H1 (cell line): Measurements from ENCODE around the gene RRAS2. TPM values are rescaled to one million over a fixed set of nuclear protein-coding genes. Genes with fewer than 3 reads are reported as not detected.

ENCODE experiments used
- CTCF ChIA-PET: fragments of 300-600 bp; sonication (Branson Sonifier 250); formaldehyde crosslinking; loops from one replicate; lab custom pipeline; 2021; ENCODE audit not compliant: partially characterized antibody; lab: Charles Lee
- POLR2A ChIA-PET: fragments of 300-600 bp; sonication (Branson Sonifier 250); formaldehyde crosslinking; loops from one replicate; lab custom pipeline; 2021; ENCODE audit warnings: inconsistent platforms; ENCODE audit not compliant: partially characterized antibody; lab: Charles Lee
- DNase-seq, 2 experiments: peaks; one replicate each; pipeline versions ENCODE4 v3.0.0 to v3.0.0-alpha.2; 2010 to 2022; ENCODE audit warnings: low spot score in 2 of 2, low read depth in 1 of 2, mixed read lengths in 1 of 2
- FAIRE-seq: peaks from 2 replicates; lab custom pipeline; 2011; peaks lifted over from hg19 to GRCh38; lab: Jason Lieb, UNC
- H2AFZ ChIP-seq: 2 replicates; pipeline ENCODE4 v1.8.1; 2012; ENCODE audit warnings: low read length, inconsistent platforms
- H2AK5ac ChIP-seq: 2 replicates; pipeline ENCODE4 v1.6.1; 2013; ENCODE audit warnings: low read depth, low read length
- H2BK120ac ChIP-seq: replicated peaks from 2 replicates; pipeline ENCODE3; 2013; ENCODE audit warnings: low read depth, low read length, inconsistent platforms
- H2BK12ac ChIP-seq: 2 replicates; pipeline ENCODE4 v1.6.1; 2013; ENCODE audit warnings: low read depth, low read length
- H2BK15ac ChIP-seq: 2 replicates; pipeline ENCODE4 v1.6.1; 2013; ENCODE audit warnings: low read length
- H2BK20ac ChIP-seq: 2 replicates; pipeline ENCODE4 v1.6.1; 2013; ENCODE audit warnings: low read length
- H2BK5ac ChIP-seq: 2 replicates; pipeline ENCODE4 v1.6.1; 2013; ENCODE audit warnings: low read depth, low read length
- H3K14ac ChIP-seq: 2 replicates; pipeline ENCODE4 v1.6.1; 2013; ENCODE audit warnings: inconsistent platforms; ENCODE audit not compliant: insufficient read length
- H3K18ac ChIP-seq: 2 replicates; pipeline ENCODE4 v1.6.1; 2013; ENCODE audit warnings: low read length; ENCODE audit errors: extremely low read depth
- H3K23ac ChIP-seq: 2 replicates; pipeline ENCODE4 v1.6.1; 2013; ENCODE audit warnings: inconsistent platforms; ENCODE audit not compliant: insufficient read length
- H3K23me2 ChIP-seq: 2 replicates; pipeline ENCODE4 v1.6.1; 2013; ENCODE audit warnings: low read depth, low read length
- H3K27ac ChIP-seq: 2 replicates; pipeline ENCODE4 v1.6.1; 2011; ENCODE audit warnings: low read depth, low read length, inconsistent platforms
- H3K27me3 ChIP-seq, 4 experiments: replicated peaks in 1 of 4; 1 replicate in 1 of 4; 2 replicates in 3 of 4; pipeline versions ENCODE4 v1.6.1 to v1.8.1; 2011 to 2013; ENCODE audit warnings: low read length in 3 of 4, mild to moderate bottlenecking in 3 of 4, inconsistent platforms in 2 of 4, mixed read lengths in 2 of 4, moderate library complexity in 1 of 4; ENCODE audit not compliant: control insufficient read depth in 3 of 4, insufficient read depth in 3 of 4; ENCODE audit errors: extremely low read depth in 1 of 4
- H3K36me3 ChIP-seq, 4 experiments: 2 replicates each; pipeline versions ENCODE4 v1.6.1 to v1.8.1; 2011 to 2013; ENCODE audit warnings: mild to moderate bottlenecking in 4 of 4, low read length in 3 of 4, moderate library complexity in 2 of 4, control low read depth in 1 of 4, inconsistent platforms in 1 of 4; ENCODE audit not compliant: insufficient read depth in 4 of 4, control insufficient read depth in 2 of 4
- H3K4ac ChIP-seq: replicated peaks from 2 replicates; pipeline ENCODE3; 2013; ENCODE audit warnings: low read length, low read depth, mixed read lengths, inconsistent platforms; ENCODE audit not compliant: insufficient read length
- H3K4me1 ChIP-seq, 4 experiments: replicated peaks in 1 of 4; 1 replicate in 1 of 4; 2 replicates in 3 of 4; pipeline versions ENCODE4 v1.6.1 to v1.8.1; 2011 to 2013; ENCODE audit warnings: low read length in 3 of 4, inconsistent platforms in 2 of 4, mixed read lengths in 1 of 4; ENCODE audit not compliant: insufficient read depth in 4 of 4, control insufficient read depth in 3 of 4
- H3K4me2 ChIP-seq, 2 experiments: 2 replicates each; pipeline versions ENCODE4 v1.6.1 to v1.8.1; 2011 to 2013; ENCODE audit warnings: low read depth in 2 of 2, low read length in 2 of 2, control low read depth in 1 of 2, inconsistent platforms in 1 of 2, mild to moderate bottlenecking in 1 of 2; ENCODE audit not compliant: insufficient read depth in 1 of 2
- H3K4me3 ChIP-seq, 4 experiments: fragments of 200-600, 300-600 bp in 1 of 4; sonication (generic), shearing (Covaris generic), sonication (Bioruptor Twin) in 1 of 4; 2 replicates each; pipeline versions ENCODE4 v1.5.1 to v1.8.1; 2011 to 2016; ENCODE audit warnings: low read length in 4 of 4, low read depth in 3 of 4, control low read depth in 2 of 4, inconsistent platforms in 2 of 4, mild to moderate bottlenecking in 2 of 4, mixed read lengths in 1 of 4, moderate library complexity in 1 of 4; ENCODE audit not compliant: insufficient read depth in 2 of 4; ENCODE audit errors: extremely low read depth in 1 of 4
- H3K56ac ChIP-seq: replicated peaks from 2 replicates; pipeline ENCODE3; 2013; ENCODE audit warnings: low read depth, mild to moderate bottlenecking, mixed read lengths, low read length, inconsistent platforms; ENCODE audit not compliant: insufficient read length
- H3K79me1 ChIP-seq: 2 replicates; pipeline ENCODE4 v1.6.1; 2013; ENCODE audit warnings: low read depth, low read length, control low read depth
- H3K79me2 ChIP-seq, 2 experiments: 2 replicates each; pipeline versions ENCODE4 v1.6.1 to v1.8.1; 2012 to 2013; ENCODE audit warnings: low read length in 2 of 2, mild to moderate bottlenecking in 2 of 2, inconsistent platforms in 1 of 2; ENCODE audit not compliant: insufficient read depth in 2 of 2, control insufficient read depth in 1 of 2
- H3K9ac ChIP-seq, 4 experiments: replicated peaks in 1 of 4; 1 replicate in 1 of 4; 2 replicates in 3 of 4; pipeline versions ENCODE4 v1.6.1 to v1.8.1; 2011 to 2013; ENCODE audit warnings: low read depth in 3 of 4, low read length in 3 of 4, control low read depth in 2 of 4, mild to moderate bottlenecking in 2 of 4, moderate library complexity in 2 of 4, inconsistent platforms in 1 of 4; ENCODE audit errors: extremely low read depth in 1 of 4
- H3K9me3 ChIP-seq, 2 experiments: 2 replicates each; pipeline versions ENCODE4 v1.6.1 to v1.8.1; 2012 to 2013; ENCODE audit warnings: mild to moderate bottlenecking in 2 of 2, moderate library complexity in 2 of 2, control low read depth in 1 of 2, inconsistent platforms in 1 of 2, low read depth in 1 of 2, low read length in 1 of 2, mixed read lengths in 1 of 2; ENCODE audit not compliant: insufficient read depth in 2 of 2
- H4K20me1 ChIP-seq, 2 experiments: replicated peaks in 1 of 2; 2 replicates each; pipeline versions ENCODE3 to v1.8.1; 2011 to 2013; ENCODE audit warnings: inconsistent platforms in 2 of 2, low read length in 2 of 2, mild to moderate bottlenecking in 1 of 2; ENCODE audit not compliant: insufficient read depth in 2 of 2, control insufficient read depth in 1 of 2
- H4K5ac ChIP-seq: 2 replicates; pipeline ENCODE4 v1.6.1; 2013; ENCODE audit warnings: low read length, low read depth, mixed read lengths, inconsistent platforms; ENCODE audit not compliant: insufficient read length
- H4K8ac ChIP-seq: 2 replicates; pipeline ENCODE4 v1.8.0; 2013; ENCODE audit warnings: mild to moderate bottlenecking, moderate library complexity, low read length, inconsistent platforms; ENCODE audit not compliant: insufficient read depth; ENCODE audit errors: extremely low read depth
- H4K91ac ChIP-seq: replicated peaks from 2 replicates; pipeline ENCODE3; 2013; ENCODE audit warnings: low read length, mixed read lengths, inconsistent platforms; ENCODE audit not compliant: insufficient read length
- KDM1A ChIP-seq: fragments of 200-600, 300-600 bp; sonication (generic); IDR thresholded peaks from 2 replicates; pipeline ENCODE4 v1.7.1; 2016; ENCODE audit warnings: mild to moderate bottlenecking, low read length, borderline replicate concordance
- WGBS, 2 experiments: shearing (Covaris generic) in 1 of 2; methylation state at CpG; one replicate each; pipeline versions ENCODE4 v1.1.6 to v1.1.7; 2013 to 2015; ENCODE audit warnings: low lambda C conversion rate in 2 of 2, mixed read lengths in 2 of 2, inconsistent platforms in 1 of 2, low coverage in 1 of 2, missing lambda C conversion rate in 1 of 2; ENCODE audit not compliant: insufficient replicate concordance in 2 of 2, insufficient coverage in 1 of 2, insufficient read length in 1 of 2; ENCODE audit errors: extremely low coverage in 1 of 2, missing lambda C conversion rate in 1 of 2; 5-methylcytosine and 5-hydroxymethylcytosine counted together
- polyA plus RNA-seq, 7 experiments: library from polyadenylated mRNA; depleted of rRNA in 3 of 7; stranded (reverse) in 5 of 7; unstranded in 2 of 7; fragments of >200 nt in 5 of 7; fragments of 200-250 nt in 2 of 7; gene quantifications; 1 replicate in 5 of 7; 2 replicates in 1 of 7; 4 replicates in 1 of 7; pipeline versions ENCODE4 v1.2.1 to v1.2.3, GENCODE V29; 2011 to 2013; ENCODE audit warnings: missing spikeins in 2 of 7, mixed read lengths in 2 of 7
- total RNA-seq: library from RNA; stranded (reverse); fragmentation: NEBNext Ultra II Directional; extraction: Animal tissue kit (Norgen Biotek cat#: 25700); gene quantifications from 2 replicates; pipeline ENCODE4 v1.2.1, GENCODE V29; 2021
- TF ChIP-seq, protein P1 (sequence below): IDR thresholded peaks from 2 replicates; pipeline ENCODE4 v1.6.1; 2012; ENCODE audit warnings: inconsistent platforms
- TF ChIP-seq, protein P2 (sequence below): IDR thresholded peaks from 2 replicates; pipeline ENCODE4 v1.6.1; 2012; ENCODE audit warnings: inconsistent platforms

The RRAS2 gene
- total and polyA plus RNA-seq, 2 of the 8 experiments (the other 6 are each of a cell fraction or from before 2014, with no cell fraction given), result 72.3 to 234 TPM

DNA sequence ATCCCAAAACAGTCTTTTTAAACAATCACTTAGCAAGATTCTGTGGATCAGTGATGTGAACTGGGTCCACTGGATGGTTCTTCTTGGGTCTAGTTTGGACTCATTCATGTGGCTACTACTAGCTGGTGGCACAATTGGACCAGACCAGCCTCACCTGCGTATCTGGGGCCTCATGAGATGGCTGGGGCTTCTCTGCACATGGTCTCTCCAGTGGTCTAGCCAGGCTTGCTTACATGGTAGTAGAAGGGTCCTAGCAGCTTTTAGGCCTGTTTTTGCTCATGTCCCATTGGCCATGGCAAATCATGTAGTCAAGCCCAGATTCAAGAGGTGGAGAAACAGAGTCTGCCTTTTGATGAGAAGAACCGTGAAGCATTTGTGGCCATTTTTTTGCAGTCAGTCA is 94.0 kb downstream of the RRAS2 start:
- POLR2A ChIA-PET, result interaction anchor here (2.1 to 4.1 kb wide), 2 partner anchors 9 to 10 kb away, joined by 16 to 22 read pairs; no protein-coding TSS in a partner anchor
- FAIRE-seq, result no peak
- 89% methylated on average over 2 of the region's 2 CpGs; no CpG with 5 or more reads in 1 of the 2 experiments for WGBS, 2 experiments

More for the DNA sequence above, 94.0 kb downstream of the RRAS2 start:
- Histone ChIP-seq H3K4me2 (no peak overlapping the region), H3K4ac (no peak overlapping the region), H3K27ac (no peak overlapping the region), H3K23ac (no peak overlapping the region), H3K9ac (no peak overlapping the region), H2BK120ac (no peak overlapping the region), H3K9me3 (peaks cover 15 to 26% of the 10 kb centered on the region in 2 experiments), H3K23me2 (no peaks in the 10 kb centered on the region), H3K4me3 (no peak overlapping the region), H2AK5ac (no peak overlapping the region), H3K36me3 (peaks cover 0 to 22% (median 5%) of the 10 kb centered on the region in 4 experiments; a peak in 5 of 8 replicates), H3K18ac (no peak overlapping the region), H4K5ac (no peak overlapping the region), H3K14ac (no peak overlapping the region), H2AFZ (no peak overlapping the region), H3K4me1 (no peaks in the 10 kb centered on the region), H2BK20ac (no peak overlapping the region), H4K8ac (no peak overlapping the region), H3K79me2 (no peaks in the 10 kb centered on the region), H2BK15ac (no peak overlapping the region), H3K56ac (no peak overlapping the region), H2BK12ac (no peak overlapping the region), H4K91ac (no peak overlapping the region), H3K79me1 (no peaks in the 10 kb centered on the region; the same call in 1 of the 2 replicates), H3K27me3 (peaks cover 0 to 2% (median 0%) of the 10 kb centered on the region in 4 experiments; a peak in 1 of 7 replicates), H4K20me1 (peaks cover 0 to 2% of the 10 kb centered on the region in 2 experiments), H2BK5ac (no peak overlapping the region)
- peak in 1 of 2 experiments; percentile 40 for DNase-seq
- CTCF ChIA-PET, result interaction anchor here (2.2 to 2.8 kb wide), 3 partner anchors 11 to 190 kb away, joined by 4 to 7 read pairs (median 6); no protein-coding TSS in a partner anchor
- TF ChIP-seq, protein P1, sequence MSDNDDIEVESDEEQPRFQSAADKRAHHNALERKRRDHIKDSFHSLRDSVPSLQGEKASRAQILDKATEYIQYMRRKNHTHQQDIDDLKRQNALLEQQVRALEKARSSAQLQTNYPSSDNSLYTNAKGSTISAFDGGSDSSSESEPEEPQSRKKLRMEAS, result peak; percentile 71
- no peak for TF ChIP-seq KDM1A
- TF ChIP-seq, protein P2, sequence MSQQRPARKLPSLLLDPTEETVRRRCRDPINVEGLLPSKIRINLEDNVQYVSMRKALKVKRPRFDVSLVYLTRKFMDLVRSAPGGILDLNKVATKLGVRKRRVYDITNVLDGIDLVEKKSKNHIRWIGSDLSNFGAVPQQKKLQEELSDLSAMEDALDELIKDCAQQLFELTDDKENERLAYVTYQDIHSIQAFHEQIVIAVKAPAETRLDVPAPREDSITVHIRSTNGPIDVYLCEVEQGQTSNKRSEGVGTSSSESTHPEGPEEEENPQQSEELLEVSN, result peak; percentile 64; the same call in 1 of the 2 replicates
